GM19455 (cell line): ENCODE measurements around the gene ACTG1.

Experiments
- ATAC-seq: cut with Tn5 transposase; IDR thresholded peaks from one replicate; pipeline ENCODE4 v1.9.1; 2021; ENCODE audit not compliant: unreplicated experiment

The ACTG1 gene

GRCh38 chr17:81545160-81545949 is 32.8 kb upstream of the ACTG1 start:
- no peak for ATAC-seq

- ATAC-seq, result no peak
These were observed 31.8 kb upstream of the ACTG1 start for GRCh38 chr17:81544281-81544974.

GRCh38 chr17:81543756-81544155 is 31.2 kb upstream of the ACTG1 start:
- no peak for ATAC-seq

GRCh38 chr17:81543339-81543675 is 30.7 kb upstream of the ACTG1 start:
- no peak for ATAC-seq

- ATAC-seq, result no peak
These were observed 30.1 kb upstream of the ACTG1 start for GRCh38 chr17:81542431-81543338.

GRCh38 chr17:81541123-81541522 is 28.5 kb upstream of the ACTG1 start:
- ATAC-seq, result no peak

- no peak for ATAC-seq
These were observed 28.1 kb upstream of the ACTG1 start for GRCh38 chr17:81540676-81541027.

- ATAC-seq, result no peak
These were observed 27.5 kb upstream of the ACTG1 start for GRCh38 chr17:81539961-81540675.

- ATAC-seq, result no peak
These were observed 26.9 kb upstream of the ACTG1 start for GRCh38 chr17:81539571-81539900.

- ATAC-seq, result no peak
These were observed 26.3 kb upstream of the ACTG1 start for GRCh38 chr17:81538651-81539570.

- no peak for ATAC-seq
These were observed 25.4 kb upstream of the ACTG1 start for GRCh38 chr17:81537856-81538555.

- no peak for ATAC-seq
These were observed 24.8 kb upstream of the ACTG1 start for GRCh38 chr17:81537343-81537855.

GRCh38 chr17:81536299-81537290 is 24.0 kb upstream of the ACTG1 start:
- no peak for ATAC-seq

GRCh38 chr17:81535480-81536298 is 23.1 kb upstream of the ACTG1 start:
- no peak for ATAC-seq

GRCh38 chr17:81535007-81535328 is 22.4 kb upstream of the ACTG1 start:
- ATAC-seq, result no peak

GRCh38 chr17:81534157-81535006 is 21.8 kb upstream of the ACTG1 start:
- no peak for ATAC-seq
